NCI-H2081 treated with DMSO at 0.1 percent for 48 hours (cell line): Measurements from ENCODE around the gene DMRTA1.
"Not testable (repeated sequence)": the region's sequence is repeated elsewhere in the genome, so short reads cannot be mapped to it uniquely, and the experiment has no call there.

Experiments
- DNase-seq: peaks from one replicate; lab custom pipeline; 2025; lab: John Stamatoyannopoulos, UW

The DMRTA1 gene

DNA sequence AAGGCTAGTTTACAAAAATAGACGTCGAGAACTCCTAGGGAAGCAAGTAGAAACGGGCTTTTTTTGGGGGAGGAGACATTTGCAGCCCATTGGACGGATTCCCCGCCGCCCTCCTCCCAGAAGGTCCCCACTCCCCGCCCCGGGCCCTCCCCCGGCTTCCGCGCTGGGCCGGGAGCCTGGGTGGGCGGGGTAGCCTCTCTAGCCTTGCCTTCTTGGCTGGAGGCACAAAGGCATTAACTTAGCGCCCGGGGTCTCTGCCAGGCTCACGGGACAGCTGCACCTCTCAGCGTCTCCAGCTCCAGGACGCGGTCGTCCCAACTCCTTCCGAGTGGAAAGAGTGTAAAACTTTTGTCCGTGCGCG is at the start of gene DMRTA1:
Gene DMRTA1 (plus strand): TSS at position 236 of the 361 bp plus-strand sequence. CDS start 242 bp downstream, outside the sequence.
- DNase-seq = peak; percentile 51

DNA sequence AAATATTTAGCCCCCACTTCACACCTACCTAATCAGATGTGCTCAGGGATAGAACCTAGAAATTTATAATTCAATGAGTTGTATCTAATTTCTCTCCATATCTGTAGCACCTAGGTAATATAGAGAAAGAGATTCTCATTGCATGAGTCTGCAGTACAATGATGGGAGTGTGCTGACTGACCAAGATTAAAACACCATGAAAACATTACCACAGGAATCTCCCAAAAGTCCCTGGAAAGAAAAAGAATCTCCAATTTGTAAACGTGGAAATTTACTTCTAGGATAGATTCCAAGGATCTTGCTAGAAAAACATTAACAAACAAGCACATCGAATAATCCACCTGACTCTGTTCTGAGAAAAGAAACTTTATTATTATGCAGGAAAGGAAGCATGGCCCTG is 45.0 kb upstream of the DMRTA1 start:
- no peak for DNase-seq

- DNase-seq = no peak
These were observed 40.6 kb upstream of the DMRTA1 start for GRCh38 chr9:22405869-22406659.

DNA sequence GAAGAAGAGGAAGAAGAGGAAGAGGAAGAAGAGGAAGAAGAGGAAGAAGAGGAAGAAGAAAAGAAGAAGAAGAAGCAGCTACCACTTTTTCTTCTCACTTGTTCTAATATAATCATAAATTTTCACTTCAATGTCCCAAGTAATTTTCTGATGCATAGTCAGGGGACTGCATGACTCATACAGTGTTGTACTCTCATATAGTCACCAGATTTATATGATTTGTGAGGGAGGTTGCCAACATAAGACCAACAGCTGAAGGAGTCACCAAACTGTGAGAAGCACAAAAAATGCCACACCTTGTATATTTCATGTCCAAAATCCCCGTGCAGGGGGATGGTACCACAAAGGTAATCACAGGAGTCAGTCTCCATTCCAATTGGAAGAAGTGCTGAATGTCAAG is 32.7 kb upstream of the DMRTA1 start:
- DNase-seq = no peak

DNA sequence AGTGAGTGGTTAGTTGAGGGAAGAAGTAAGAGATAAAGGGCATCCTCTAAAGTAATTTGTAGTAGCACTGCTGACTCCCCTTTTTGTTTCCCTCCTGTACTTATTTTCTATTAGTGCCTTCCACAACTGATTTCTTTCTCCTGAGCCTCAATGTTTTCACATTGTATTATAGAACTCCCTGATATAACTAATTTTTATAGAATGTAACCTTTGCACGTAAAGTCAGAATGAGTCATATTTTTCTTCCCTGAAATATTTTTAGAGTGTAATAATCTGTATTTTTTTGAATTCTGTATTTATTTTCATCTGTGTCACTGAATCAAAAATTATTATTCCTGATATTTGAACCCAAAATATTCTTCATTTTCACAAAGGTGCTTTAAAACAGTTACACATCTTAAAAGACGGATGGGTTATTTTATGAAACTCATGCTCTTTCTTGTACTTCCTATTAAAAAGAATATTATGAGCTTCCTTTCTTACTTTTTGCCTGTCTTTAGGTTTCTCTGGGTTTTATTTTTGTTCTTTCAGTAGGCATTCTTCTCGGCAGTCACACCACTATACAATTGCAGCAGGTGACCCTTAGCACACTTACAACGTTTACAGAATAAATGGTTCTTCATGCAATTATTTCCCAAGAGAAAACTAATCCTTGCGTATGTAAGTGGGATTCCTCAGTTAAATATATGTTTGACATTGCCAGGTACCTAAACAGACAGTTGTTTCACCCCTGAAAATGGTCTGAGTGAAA is 30.5 kb upstream of the DMRTA1 start:
- DNase-seq = no peak

DNA sequence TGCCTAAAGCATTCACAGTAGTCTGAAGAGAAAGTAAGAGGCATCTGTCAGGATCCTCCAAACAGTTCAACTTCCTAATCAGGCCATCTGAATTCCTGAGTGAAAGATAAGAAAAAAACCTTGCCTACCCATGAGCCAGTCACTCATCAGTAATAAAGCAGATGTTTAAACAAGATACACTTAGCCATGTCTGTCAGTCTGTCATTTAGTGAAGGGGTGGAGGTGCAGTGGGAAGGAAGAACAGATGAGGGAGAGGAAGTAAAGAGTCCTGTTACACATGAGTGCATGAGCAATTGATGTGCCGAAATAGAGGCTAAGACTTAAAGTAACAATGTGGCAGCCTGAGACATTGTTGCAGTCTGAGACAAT is 29.9 kb upstream of the DMRTA1 start:
- no peak for DNase-seq

DNA sequence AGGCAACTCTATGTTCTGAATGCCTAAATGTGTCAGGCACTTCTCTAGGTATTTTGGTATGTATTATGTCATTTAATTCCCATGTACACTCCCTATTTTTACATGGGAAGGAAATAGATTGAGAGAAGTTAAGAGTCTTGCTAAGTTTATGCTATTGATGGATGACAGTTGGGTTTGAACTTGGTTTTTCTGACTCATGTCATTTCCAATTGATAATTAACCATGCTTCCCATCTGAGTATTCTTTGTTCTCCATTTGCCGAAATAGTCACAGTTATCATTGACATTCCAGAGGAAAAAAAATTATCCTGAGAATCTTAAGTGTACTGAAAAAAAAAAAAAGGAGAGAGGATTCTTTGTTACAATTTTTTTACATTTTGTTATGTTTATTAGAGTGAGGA is 23.1 kb upstream of the DMRTA1 start:
- no peak for DNase-seq

- DNase-seq = no peak
These were observed 22.0 kb upstream of the DMRTA1 start for GRCh38 chr9:22424616-22425015.

DNA sequence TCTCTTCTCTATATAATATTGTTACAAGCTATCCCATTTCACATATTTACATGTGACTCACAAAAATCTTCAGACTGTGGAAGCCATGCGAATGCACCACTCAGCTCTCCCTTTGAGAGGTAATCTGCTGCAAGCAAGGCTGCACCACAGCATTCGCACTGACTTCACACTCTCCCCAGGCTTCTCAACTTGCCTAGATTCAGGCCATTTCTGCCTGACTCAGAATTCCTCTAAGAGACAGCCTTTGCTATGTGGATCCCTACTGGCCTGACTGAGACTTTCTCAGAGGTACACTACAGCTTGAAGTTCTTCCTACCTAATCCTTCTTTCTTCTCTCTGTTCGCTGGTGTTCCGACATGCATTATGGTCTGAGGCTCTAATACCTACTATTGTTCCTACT is 21.1 kb upstream of the DMRTA1 start:
- DNase-seq = no peak

DNA sequence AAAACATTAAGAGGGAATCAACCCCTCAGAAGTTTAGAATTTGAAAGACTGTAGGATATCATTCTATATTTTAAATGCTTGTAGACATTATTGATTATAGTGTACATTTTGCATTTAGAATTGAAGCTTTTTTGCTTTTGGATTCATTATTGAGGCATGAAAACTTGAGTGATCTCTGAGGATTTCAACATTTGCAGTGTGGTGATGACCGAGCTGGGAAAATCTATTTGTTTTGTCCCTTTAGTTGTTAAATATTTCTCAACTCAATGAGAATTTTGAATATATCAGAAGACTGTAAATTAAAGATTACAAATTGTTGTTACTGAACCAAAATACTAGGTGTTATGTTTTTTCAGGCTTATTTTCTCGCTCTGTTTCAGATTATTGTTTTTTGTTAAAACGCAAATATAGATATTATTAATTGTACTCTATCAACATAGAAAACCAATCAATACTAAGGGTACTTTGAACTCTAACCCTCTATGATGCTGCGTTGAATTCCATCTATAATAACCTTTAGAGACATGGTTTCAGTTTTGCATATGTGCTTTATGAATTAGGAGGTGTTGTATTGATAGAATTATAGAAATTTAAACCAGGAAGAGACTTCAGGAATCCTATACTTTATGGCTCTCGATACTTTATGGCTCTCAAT is 19.3 kb upstream of the DMRTA1 start:
- DNase-seq = no peak

DNA sequence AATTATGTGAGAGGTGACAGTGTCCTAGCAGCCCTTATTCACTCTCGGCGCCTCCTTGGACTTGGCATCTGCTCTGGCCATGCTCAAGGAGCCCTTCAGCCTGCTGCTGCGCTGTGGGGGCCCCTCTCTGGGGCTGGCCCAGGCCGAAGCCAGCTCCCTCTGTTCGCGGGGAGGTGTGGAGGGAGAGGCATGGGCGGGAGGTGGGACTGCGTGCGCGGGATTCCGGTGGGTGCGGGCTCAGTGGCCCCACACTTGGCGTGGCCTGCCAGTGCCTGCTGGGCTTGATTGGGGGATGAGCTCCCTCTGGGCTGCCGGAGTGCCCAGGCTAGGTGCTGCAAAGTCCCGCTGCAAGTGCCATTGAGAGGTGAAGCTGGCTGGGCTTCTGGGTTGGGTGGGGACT is 12.9 kb upstream of the DMRTA1 start:
- no peak for DNase-seq

DNA sequence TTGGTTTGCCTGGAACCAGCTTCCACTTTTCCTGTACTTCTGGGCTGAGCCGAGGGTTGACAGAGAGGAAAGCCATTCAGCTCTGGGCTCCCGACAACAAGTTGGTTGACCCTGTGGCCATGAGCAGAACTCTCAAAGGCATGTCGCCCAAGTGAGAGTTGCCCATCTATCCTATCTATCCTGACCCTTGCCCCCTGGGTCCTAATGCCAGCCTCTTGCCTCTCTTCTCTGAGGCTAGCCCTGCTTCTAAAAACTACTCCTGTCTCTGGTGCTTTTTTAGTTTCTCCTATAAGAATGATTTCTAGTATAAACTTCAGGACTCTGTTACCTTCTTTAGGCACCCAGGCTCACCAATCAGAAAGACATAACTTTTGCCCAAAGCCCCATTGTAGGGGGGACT is 11.4 kb upstream of the DMRTA1 start:
- not testable (repeated sequence) for DNase-seq

GRCh38 chr9:22437461-22438067 is 9.1 kb upstream of the DMRTA1 start:
- DNase-seq = not testable (repeated sequence)

- DNase-seq = no peak
These were observed 5.8 kb upstream of the DMRTA1 start for GRCh38 chr9:22440841-22441240.

GRCh38 chr9:22446950-22447617 is 460 bp downstream of the DMRTA1 start:
- peak; percentile 36 for DNase-seq

- no peak for DNase-seq
These were observed 1.1 kb downstream of the DMRTA1 start for GRCh38 chr9:22447618-22448305.

DNA sequence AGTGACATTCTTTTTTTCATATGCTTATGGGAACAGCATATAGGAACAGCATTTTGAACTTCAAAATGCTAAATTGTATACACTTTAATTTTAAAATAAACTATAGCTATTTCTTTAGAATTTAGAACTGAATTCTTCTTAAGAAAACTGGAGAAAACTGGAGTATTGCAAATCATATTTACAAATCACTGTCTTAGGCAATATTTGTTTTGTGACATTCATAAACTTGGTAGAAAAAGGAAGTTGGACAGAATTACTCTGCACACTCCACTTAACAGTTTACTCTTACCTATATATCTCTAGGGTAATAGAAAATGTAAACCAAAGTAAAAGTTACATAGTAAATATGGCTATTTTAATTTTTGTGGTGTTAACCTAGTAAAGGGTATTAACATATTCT is 3.1 kb downstream of the DMRTA1 start:
- DNase-seq = no peak

DNA sequence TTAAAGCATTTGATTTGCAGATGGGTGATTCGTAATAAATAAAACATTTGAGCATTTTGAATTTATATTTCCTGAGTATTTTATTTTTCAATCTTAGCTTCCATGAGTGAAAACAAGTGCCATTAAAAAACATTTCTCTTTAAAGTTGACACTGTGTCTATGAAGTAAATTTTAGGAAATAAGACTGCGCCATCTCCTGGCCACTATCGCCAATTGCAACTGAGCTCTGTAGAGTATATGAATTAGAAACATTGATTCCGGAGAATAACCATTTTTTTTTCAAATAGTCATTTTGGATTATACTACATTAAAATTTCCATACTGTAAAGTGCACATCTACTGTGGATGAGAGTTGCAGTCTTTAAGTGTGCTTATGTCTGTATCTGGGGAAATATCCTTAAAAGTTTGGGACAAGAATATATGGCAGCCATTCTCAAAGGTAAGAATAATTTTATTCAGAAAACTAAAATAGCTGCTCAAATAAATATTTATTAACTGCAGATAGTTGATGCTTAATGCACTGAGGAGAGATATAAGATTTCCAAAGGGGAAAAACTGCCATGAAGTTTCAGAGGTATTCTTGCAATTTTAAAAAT is 5.9 kb downstream of the DMRTA1 start:
- no peak for DNase-seq

- no peak for DNase-seq
These were observed 7.4 kb downstream of the DMRTA1 start for GRCh38 chr9:22454016-22454415.

- no peak for DNase-seq
These were observed 8.6 kb downstream of the DMRTA1 start for GRCh38 chr9:22455181-22455580.

DNA sequence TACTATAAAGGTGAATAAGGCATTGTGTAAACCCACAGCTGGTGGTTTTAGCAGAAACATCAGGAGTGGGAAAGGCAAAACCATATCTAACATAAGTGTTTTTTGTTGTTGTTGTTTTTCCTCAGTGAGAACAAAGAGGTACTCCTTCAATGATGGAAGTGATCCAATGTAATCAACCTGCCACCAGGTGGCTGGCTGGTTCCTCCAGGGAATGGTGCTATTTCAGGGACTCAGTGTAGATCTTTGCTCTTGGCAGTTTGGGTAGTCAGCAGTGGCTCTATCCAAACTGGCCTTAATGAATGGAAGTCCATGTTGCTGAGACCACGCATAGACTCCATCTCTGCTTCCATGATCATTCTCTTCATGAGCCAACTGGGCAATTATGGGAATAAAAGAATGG is 10.8 kb downstream of the DMRTA1 start:
- peak; percentile 49 for DNase-seq
